IMR-90 (cell line): ENCODE data around the gene YIPF1. TPM values are rescaled to one million over a fixed set of nuclear protein-coding genes. Genes with fewer than 3 reads are reported as not detected.

Source experiments
- ATAC-seq: fragments of 200-7000 bp; cut with Tn5 transposase; 2 replicates; pipeline ENCODE4 v1.9.1; 2020; ENCODE audit warnings: low read depth, mild to moderate bottlenecking, moderate library complexity
- BruUV-seq: library from RNA; stranded (reverse); fragments of 400-500 nt; replicated peaks from 2 replicates; lab custom pipeline; 2021; lab: Mats Ljungman, UMichigan
- CTCF ChIA-PET: fragments of 300-600 bp; formaldehyde crosslinking; extraction: SDS; loops from one replicate; lab custom pipeline; 2021; ENCODE audit warnings: antibody characterized with exemption; lab: Yijun Ruan, JAX
- POLR2A ChIA-PET: fragments of 300-600 bp; sonication (Branson Sonifier 250); formaldehyde crosslinking; loops from one replicate; lab custom pipeline; 2022; ENCODE audit warnings: antibody characterized with exemption; ENCODE audit not compliant: unreplicated experiment; lab: Charles Lee
- DNase-seq: peaks from one replicate; pipeline ENCODE4 v3.0.0; 2013
- H2AFZ ChIP-seq: replicated peaks from 2 replicates; pipeline ENCODE3; 2013; ENCODE audit warnings: low read length, mild to moderate bottlenecking; ENCODE audit not compliant: poor library complexity
- H2AK5ac ChIP-seq: 2 replicates; pipeline ENCODE4 v1.6.1; 2013; ENCODE audit warnings: low read depth, low read length, inconsistent platforms
- H2AK9ac ChIP-seq: replicated peaks from 2 replicates; pipeline ENCODE3; 2013; ENCODE audit warnings: mild to moderate bottlenecking, low read depth, low read length, moderate library complexity; ENCODE audit not compliant: poor library complexity
- H2BK120ac ChIP-seq: 2 replicates; pipeline ENCODE4 v1.6.1; 2013; ENCODE audit warnings: low read depth, low read length, inconsistent platforms
- H2BK15ac ChIP-seq: 3 replicates; pipeline ENCODE4 v1.6.1; 2013; ENCODE audit warnings: low read depth, low read length, inconsistent platforms
- H2BK20ac ChIP-seq: 2 replicates; pipeline ENCODE4 v1.6.1; 2013; ENCODE audit warnings: low read depth, mild to moderate bottlenecking, inconsistent platforms, low read length, moderate library complexity
- H2BK5ac ChIP-seq: 2 replicates; pipeline ENCODE4 v1.6.1; 2013; ENCODE audit warnings: mild to moderate bottlenecking, low read depth, low read length, inconsistent platforms; ENCODE audit not compliant: poor library complexity, severe bottlenecking
- H3K14ac ChIP-seq: replicated peaks from 2 replicates; pipeline ENCODE4 v1.6.1; 2013; ENCODE audit warnings: low read depth, low read length, inconsistent platforms
- H3K18ac ChIP-seq: 2 replicates; pipeline ENCODE4 v1.6.1; 2013; ENCODE audit warnings: low read depth, low read length, control low read depth
- H3K23ac ChIP-seq: 2 replicates; pipeline ENCODE4 v1.6.1; 2013; ENCODE audit warnings: low read depth, low read length, inconsistent platforms
- H3K27ac ChIP-seq: 2 replicates; pipeline ENCODE4 v1.5.1; 2013; ENCODE audit warnings: mild to moderate bottlenecking, control low read depth, low read length; ENCODE audit not compliant: insufficient read depth
- H3K27me3 ChIP-seq: 2 replicates; pipeline ENCODE4 v1.6.1; 2013; ENCODE audit warnings: low read length; ENCODE audit not compliant: control insufficient read depth, insufficient read depth
- H3K36me3 ChIP-seq: 2 replicates; pipeline ENCODE4 v1.6.1; 2013; ENCODE audit warnings: low read length, mixed read lengths; ENCODE audit not compliant: control insufficient read depth, insufficient read depth
- H3K4ac ChIP-seq: 2 replicates; pipeline ENCODE4 v1.6.1; 2013; ENCODE audit warnings: low read depth, low read length, inconsistent platforms
- H3K4me1 ChIP-seq: 2 replicates; pipeline ENCODE4 v1.6.1; 2013; ENCODE audit warnings: low read length, mixed read lengths; ENCODE audit not compliant: control insufficient read depth, insufficient read depth
- H3K4me2 ChIP-seq: 2 replicates; pipeline ENCODE4 v1.6.1; 2013; ENCODE audit warnings: low read depth, mild to moderate bottlenecking, control low read depth, low read length, moderate library complexity
- H3K4me3 ChIP-seq: 2 replicates; pipeline ENCODE4 v1.5.1; 2013; ENCODE audit warnings: low read depth, mild to moderate bottlenecking, control low read depth, low read length, moderate library complexity; ENCODE audit not compliant: insufficient read depth
- H3K56ac ChIP-seq: 2 replicates; pipeline ENCODE4 v1.6.1; 2013; ENCODE audit warnings: low read length, inconsistent platforms; ENCODE audit not compliant: insufficient read depth; ENCODE audit errors: extremely low read depth
- H3K79me1 ChIP-seq, 2 experiments: 2 replicates each; pipeline ENCODE4 v1.6.1; 2013; ENCODE audit warnings: low read length in 2 of 2, inconsistent platforms in 1 of 2, low read depth in 1 of 2
- H3K9ac ChIP-seq: 2 replicates; pipeline ENCODE4 v1.6.1; 2013; ENCODE audit warnings: low read depth, low read length, control low read depth
- H3K9me1 ChIP-seq: 2 replicates; pipeline ENCODE4 v1.6.1; 2013; ENCODE audit warnings: low read length, inconsistent platforms; ENCODE audit not compliant: insufficient read depth
- H3K9me3 ChIP-seq: 2 replicates; pipeline ENCODE4 v1.6.1; 2013; ENCODE audit warnings: low read length; ENCODE audit not compliant: control insufficient read depth, insufficient read depth
- H4K20me1 ChIP-seq: 2 replicates; pipeline ENCODE4 v1.6.1; 2013; ENCODE audit warnings: low read length, inconsistent platforms; ENCODE audit not compliant: insufficient read depth
- H4K5ac ChIP-seq: 2 replicates; pipeline ENCODE4 v1.6.1; 2013; ENCODE audit warnings: mild to moderate bottlenecking, low read depth, low read length, control low read depth
- H4K8ac ChIP-seq, 2 experiments: 2 replicates each; pipeline ENCODE4 v1.6.1; 2013; ENCODE audit warnings: low read depth in 2 of 2, low read length in 2 of 2, control low read depth in 1 of 2, inconsistent platforms in 1 of 2
- H4K91ac ChIP-seq: 2 replicates; pipeline ENCODE4 v1.6.1; 2013; ENCODE audit warnings: low read depth, low read length, inconsistent platforms; ENCODE audit not compliant: insufficient read depth
- NFE2L2 ChIP-seq: fragments of 150-350 bp; IDR thresholded peaks from 2 replicates; pipeline ENCODE4 v1.6.1; 2016; ENCODE audit warnings: low read depth, mild to moderate bottlenecking, low read length
- WGBS, 2 experiments: methylation state at CpG; one replicate each; pipeline versions ENCODE4 v1.1.5 to v1.1.7; 2013; ENCODE audit warnings: missing lambda C conversion rate in 2 of 2; ENCODE audit not compliant: insufficient read length in 1 of 2; ENCODE audit errors: extremely low coverage in 2 of 2; 5-methylcytosine and 5-hydroxymethylcytosine counted together
- dilution Hi-C: fragments of 300-500 bp; cut with HindIII; formaldehyde crosslinking; loops from one replicate; pipeline ENCODE4 v1.14.3; 2018; ENCODE audit warnings: low sequenced_read_pairs; ENCODE audit not compliant: unreplicated experiment
- in situ Hi-C: fragments of 300-500 bp; cut with MboI; formaldehyde crosslinking; loops from 3 replicates; pipeline ENCODE4 v1.14.3; 2019; ENCODE audit warnings: low sequenced_read_pairs, inconsistent platforms, mixed read lengths
- intact Hi-C: fragments of 100-400 bp; cut with micrococcal nuclease; formaldehyde crosslinking; loops from 2 replicates; pipeline ENCODE4 v1.10.0; 2022
- polyA plus RNA-seq, 3 experiments: library from polyadenylated mRNA; depleted of rRNA; stranded (reverse); fragments of >200 nt; gene quantifications; 2 replicates each; pipeline ENCODE4 v1.2.3, GENCODE V29; 2012; ENCODE audit warnings: low replicate concordance in 1 of 3
- total RNA-seq: library from RNA; depleted of rRNA; stranded (reverse); fragments of >200 nt; gene quantifications from 2 replicates; pipeline ENCODE4 v1.2.3, GENCODE V29; 2012

YIPF1 gene
- total and polyA plus RNA-seq, 2 of the 4 experiments (the other 2 are of a cell fraction) = 23.7 to 35.3 TPM

GRCh38 chr1:53930932-53931331, 41.3 kb upstream of the YIPF1 start:
- Histone ChIP-seq H3K4ac (no peak overlapping the region), H3K9ac (no peak overlapping the region), H2BK15ac (no peak overlapping the region), H4K20me1 (no peaks in the 10 kb centered on the region), H4K8ac (no peak overlapping the region), H3K56ac (no peak overlapping the region), H2AK5ac (no peak overlapping the region), H3K27me3 (no peaks in the 10 kb centered on the region), H3K79me1 (peaks cover 11 to 16% of the 10 kb centered on the region in 2 experiments), H3K36me3 (peaks cover 17% of the 10 kb centered on the region), H3K23ac (no peak overlapping the region), H3K4me2 (no peak overlapping the region), H3K4me1 (peaks cover 4% of the 10 kb centered on the region), H4K91ac (no peak overlapping the region), H3K4me3 (no peak overlapping the region), H2BK120ac (no peak overlapping the region), H2BK5ac (no peak overlapping the region), H2AFZ (no peak overlapping the region), H3K18ac (no peak overlapping the region), H4K5ac (no peak overlapping the region), H3K9me3 (peaks cover 16% of the 10 kb centered on the region), H3K14ac (no peak overlapping the region), H2AK9ac (no peak overlapping the region), H3K27ac (no peak overlapping the region), H2BK20ac (no peak overlapping the region), H3K9me1 (peaks cover 6% of the 10 kb centered on the region; the same call in 1 of the 2 replicates)
- TF ChIP-seq NFE2L2 = no peak
- WGBS, 2 experiments = no CpG with 5 or more reads among the region's 3 CpGs
- ChIA-PET POLR2A (no interaction called here), CTCF (no interaction called here)
- in situ Hi-C loops = no loop called here
- intact Hi-C loops = no loop called here
- DNase-seq = no peak
- no peak for ATAC-seq
- dilution Hi-C loops = no loop called here
- no TSS peak for BruUV-seq
